Measurements from ENCODE around the gene EME2.

Gene EME2

DNA sequence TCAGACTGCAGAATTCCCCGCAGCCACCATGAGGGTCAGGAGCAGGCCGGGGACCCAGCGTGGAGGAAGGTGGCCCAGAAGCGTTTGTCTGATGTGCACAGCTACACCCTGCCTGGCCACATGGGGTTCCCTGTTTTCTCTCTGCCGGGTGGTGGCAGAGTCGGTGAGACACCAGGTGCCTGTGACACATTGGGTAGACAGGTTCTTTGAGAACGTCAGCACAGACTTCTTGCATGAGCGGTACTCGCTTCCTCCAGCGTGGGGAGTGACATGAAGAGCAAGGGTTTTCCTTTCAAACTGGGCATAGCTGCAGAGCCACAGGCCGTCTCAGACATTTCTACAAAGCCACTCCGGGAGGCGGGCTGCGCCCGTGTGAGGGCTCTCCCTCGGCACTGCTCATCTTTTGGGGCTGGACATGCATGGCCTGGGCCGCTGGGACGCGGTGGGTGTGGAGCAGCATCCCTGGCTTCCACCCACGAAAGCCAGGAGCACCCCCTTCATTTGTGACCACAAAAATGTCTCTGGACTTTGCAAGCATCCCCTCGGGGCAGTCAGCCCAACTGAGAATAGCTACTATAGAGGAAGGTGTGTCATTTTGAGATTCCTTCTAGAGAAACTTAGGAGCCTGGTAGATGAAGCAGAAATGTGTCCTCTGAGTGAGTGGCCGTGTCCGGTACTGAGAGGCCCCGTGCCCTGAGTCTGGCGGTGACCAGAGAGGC, 27.3 kb upstream of the EME2 start:
- no peak for DNase-seq (ENCODE audit: low read depth in 1 of 2, low spot score in 1 of 2)

DNA sequence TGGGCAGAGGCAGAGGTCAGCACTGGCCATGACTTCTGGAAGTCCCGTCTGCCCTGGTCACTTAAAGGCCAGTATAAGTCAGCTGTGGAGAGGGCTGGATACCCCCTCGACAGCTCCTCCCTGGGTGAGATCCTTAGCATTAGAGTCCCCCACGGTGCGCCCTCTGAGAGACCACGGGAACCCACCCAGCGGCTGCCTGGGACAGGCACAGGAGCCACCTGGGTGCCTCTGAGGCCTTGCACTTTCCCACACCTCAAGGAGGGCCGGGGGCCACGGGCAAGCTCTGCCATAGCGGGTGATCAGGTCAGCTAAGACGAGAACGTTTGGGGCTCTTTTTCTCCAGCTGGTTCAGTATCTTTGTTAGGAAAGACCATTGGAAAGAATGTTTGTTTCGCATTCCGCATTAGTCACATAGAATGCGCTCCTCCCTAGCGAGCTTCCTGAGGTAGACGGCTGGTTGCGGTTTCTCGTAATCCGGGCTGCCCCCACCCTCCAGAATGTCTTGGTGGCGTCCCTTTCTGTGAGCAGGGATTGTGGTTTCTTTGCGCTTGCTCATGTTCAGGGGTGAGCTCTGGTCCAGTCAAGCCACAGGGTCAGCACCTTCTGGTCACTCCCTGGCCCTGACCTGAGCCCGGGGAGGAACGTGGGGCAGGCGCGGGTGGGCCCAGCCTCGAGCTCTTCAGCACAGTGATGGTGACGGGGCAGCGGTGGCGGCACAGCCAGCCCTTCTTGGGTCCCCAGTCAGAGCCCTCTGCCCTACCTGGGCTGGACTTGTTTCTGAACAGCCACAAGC, 26.5 kb upstream of the EME2 start:
- no peak for DNase-seq (ENCODE audit: low read depth in 1 of 2, low spot score in 1 of 2)

DNA sequence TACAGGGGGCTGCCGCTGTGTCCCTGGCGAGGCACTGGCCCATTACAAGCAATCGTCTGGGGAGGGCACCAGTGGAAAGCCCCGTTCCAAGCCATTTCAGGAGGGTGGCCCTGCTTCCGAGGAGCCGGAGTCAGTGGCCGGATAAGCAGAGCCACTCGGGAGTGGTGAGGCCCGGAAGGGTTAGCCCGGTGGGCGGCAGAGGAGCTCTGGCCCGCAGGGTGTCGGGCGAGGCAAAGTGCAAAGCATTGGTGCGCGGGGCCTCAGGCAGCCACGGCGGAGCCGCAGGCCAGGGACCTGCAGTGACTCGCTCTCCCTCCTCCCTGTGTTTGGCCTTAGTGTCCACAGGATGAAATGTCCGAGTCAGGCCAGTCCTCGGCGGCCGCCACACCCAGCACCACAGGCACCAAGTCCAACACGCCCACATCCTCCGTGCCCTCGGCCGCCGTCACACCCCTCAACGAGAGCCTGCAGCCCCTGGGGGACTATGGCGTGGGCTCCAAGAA, 25.9 kb upstream of the EME2 start:
- no peak for DNase-seq (ENCODE audit: low read depth in 1 of 2, low spot score in 1 of 2)

DNA sequence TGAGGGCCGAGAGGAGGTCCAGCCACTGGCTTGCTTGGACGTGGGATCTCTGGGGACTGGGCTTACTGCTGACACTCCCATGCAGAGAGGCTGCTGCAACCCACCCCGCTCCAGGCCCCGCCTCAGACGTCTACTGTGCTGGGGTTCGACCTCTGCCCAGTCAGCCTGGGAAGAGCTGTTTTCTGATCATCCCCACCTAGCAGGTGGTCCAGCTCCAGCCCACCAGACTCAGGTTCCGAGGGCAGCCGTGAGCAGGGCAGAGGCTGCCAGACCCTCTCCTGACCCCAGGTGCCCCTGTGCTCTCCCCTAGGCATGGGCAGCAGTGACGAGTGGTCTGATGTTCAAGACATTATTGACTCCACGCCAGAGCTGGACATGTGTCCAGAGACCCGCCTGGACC, 24.7 kb upstream of the EME2 start:
- no peak for DNase-seq (ENCODE audit: low read depth in 1 of 2, low spot score in 1 of 2)

DNA sequence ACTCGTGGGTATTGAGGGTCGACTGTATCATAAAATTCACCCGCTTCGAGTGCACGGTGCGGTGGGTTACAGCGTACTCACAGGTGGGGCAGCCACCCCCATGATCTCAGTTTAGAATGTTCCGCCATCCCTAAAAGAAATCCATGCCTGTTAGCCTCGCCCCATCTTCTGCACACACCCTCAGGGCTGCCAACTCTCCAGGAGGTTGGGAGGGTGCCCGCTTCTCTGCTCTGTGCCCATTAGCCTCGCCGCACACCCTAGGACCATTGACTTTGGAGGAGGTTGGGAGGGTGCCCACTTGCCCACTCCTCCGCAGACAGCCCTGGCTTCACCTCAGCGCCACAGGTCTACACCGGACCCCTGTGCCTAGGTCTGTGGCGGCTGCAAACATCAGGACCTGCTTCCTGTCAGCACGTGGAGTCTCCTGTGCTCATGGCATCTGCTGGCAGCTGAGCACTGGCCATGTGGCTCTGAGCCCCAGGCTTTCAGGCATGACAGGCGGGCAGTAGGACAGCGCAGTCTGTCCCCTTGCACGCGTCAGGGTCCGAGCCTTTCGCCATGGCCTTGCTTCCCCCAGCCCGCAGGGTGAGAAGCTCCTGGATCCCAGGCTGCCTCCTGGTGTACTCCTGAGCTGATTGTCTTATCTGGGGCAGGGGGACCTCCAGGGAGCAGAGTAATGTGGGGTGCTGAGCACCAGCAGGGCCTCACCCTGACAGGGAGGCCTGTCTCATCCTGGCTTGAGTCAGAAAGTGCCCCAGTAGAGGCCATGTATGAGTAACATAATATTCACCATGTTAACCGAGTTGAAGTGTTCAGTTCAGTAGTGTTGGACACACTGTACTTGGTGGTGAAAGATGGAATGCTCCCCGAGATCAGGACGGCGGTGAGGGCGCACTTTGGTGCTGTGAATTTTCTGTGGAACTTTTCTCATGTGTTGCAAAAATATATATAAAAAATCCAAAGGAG, 23.2 kb upstream of the EME2 start:
- DNase-seq (ENCODE audit: low read depth in 1 of 2, low spot score in 1 of 2): no peak

DNA sequence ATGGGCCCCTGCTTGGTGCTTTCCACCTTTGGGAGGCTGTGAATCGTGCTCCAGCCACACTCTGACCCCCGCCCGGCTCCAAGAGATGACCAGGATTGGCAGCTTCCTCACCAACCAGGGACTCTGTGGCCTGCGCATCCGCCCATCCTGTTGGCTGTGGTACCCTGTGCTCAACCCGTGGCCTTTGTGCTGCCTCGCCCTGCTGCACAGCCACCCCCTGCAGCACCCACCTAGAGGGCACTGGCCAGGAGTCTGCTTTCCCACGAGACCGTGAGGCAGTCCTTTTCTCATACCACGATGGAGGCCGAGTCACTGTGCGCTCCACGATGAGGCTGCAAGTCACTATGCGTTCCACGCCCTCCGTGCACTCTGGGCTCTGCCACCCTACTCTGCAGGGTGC, 20.7 kb upstream of the EME2 start:
- DNase-seq (ENCODE audit: low read depth in 1 of 2, low spot score in 1 of 2): no peak

DNA sequence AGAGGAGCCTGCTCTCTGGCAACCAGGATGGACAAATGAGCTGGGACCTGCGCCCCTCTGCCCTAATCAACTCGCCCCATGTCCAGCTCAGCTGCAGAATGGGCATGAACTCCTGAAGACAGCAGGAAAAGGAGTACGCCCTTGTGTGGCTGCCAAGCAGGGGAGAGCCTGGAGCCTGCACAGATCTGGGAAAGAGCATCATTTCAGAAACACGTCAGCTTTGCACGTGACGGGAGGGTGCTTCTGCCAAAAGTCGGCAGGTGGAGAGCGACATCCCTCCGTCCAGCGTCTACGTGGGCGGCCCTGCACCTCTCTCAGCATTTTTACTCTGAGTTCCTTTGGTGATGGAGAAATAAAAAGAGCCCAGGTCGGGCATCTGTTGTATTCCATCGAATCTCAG, 19.8 kb upstream of the EME2 start:
- no peak for DNase-seq (ENCODE audit: low read depth in 1 of 2, low spot score in 1 of 2)

DNA sequence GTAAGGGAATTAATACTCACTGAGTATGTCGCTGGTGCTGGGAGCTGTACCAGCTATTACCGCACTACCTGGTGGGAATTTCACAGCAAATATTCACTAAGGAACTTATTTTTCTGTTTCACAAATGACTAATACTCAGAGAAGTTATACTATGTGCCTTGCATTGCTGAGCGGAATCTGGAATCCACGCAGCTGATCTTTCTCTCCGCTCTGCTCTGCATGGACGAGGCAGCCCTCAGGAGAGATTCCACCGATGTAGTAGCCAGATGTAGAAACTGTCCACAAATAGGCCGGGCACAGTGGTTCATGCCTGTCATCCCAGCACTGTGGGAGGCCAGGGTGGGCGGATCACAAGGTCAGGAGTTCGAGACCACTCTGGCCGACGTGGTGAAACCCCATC, 18.4 kb upstream of the EME2 start:
- no peak for DNase-seq (ENCODE audit: low read depth in 1 of 2, low spot score in 1 of 2)

DNA sequence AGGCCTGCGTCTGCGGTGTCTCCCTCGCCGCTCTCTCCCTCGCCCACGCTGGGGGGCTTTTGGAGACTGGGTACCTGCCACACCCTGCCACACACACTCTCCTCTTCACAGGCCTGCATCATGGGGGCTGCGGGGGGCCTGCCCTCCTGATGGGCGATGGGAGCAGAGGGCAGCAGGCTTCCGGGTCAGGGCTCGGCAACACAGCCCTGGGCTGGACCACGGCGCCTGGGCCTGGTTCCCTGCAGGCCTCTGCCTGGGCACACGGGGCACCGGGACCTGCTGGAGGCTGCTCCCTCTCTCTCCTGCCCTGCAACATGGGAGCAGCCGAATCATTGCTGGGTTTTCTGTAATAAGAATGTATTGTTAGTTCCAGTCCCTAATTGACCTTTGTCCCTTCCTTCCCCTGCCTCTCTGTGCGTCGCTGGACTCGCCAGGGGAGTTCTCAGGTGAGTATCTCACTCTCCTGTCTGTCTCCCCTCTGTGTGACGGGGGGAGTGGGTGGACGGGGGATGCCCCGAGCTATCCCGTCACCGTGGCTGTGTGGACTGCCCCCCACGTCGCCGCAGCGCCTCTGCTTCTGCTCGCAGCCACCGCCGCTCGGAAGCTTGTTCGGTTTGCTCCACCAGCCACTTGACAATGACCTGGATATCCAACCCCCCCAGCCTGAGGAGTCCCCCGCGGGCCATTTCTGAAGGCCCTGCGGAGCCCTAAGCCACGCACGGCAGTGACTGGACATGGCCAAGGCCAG, 14.7 kb upstream of the EME2 start:
- no peak for DNase-seq (ENCODE audit: low read depth in 1 of 2, low spot score in 1 of 2)

DNA sequence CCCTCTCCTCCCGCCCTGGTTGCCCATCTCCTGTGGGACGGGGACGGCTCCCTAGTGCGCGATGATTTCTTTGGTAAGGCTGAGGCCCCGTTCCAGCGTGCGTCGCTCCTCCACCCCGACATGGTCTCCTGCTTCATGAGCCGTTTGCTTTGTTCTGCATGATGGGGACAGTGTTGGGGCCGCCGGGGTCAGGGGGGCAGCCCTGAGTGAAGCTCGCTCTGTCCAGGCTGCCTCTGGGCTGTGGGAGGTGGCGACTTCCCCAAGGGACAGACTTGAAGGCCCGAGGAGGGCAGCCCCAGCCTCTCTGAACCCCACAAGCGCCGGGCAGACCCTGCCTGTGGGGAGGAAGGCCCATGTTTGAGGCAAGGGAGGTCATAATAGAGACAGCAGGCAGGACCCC, 13.7 kb upstream of the EME2 start:
- DNase-seq (ENCODE audit: low read depth in 1 of 2, low spot score in 1 of 2): no peak

DNA sequence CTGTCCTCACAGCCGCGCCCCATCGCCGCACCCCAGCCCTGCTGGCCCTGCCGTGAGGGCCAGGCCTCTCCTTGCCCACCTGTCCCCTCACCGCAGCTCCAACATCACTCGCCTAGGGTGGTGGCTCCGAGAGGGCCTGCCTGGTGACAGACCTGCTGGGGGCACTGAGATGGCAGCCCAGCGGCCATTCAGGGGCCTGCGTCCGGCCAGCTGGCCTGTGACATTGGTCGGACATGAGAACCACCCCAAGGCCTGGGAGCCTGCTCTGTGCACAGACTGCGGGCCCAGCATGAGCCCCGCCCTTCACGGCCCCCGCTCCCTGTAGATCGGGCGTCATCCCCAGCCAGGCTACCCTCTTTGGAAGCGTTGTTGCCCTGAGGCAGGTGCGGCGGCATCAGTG, 13.1 kb upstream of the EME2 start:
- no peak for DNase-seq (ENCODE audit: low read depth in 1 of 2, low spot score in 1 of 2)

DNA sequence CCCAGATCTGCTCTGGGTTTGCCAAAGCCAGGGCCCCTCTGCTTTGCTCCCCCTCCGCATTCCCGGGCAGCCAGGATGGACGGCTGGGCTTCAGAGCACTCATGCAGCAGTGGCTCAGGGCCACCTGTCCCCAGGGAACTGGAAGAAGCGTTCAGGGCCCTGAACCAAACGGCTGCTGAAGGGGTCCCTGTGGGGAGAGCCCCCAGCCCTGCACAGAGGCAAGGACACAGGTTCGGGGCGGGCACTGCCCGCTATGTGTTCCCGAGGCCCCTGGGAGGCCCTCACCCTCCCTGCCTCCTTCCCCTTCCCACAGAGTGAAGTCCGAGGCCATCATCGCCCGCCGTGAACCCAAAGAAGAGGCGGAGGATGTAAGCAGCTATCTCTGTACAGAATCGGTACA, 11.7 kb upstream of the EME2 start:
- DNase-seq (ENCODE audit: low read depth in 1 of 2, low spot score in 1 of 2): no peak

DNA sequence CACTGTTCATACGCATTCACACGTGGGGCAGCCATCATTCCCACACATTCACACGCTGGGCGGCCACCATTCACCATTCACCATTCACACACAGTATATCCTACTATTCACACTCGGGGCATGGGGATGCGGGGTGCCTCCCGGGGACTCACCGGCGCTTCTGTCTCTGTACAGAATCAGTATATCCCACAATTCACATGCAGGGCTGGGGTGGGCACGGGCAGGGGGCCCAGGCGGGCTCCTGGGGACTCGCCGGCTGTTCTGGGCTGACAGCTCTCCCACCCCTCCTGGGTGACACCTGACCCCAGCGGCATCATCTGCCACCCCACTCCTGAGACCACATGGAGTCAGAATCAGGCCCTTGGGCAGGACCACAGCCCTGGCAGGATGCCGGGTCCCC, 10.9 kb upstream of the EME2 start:
- DNase-seq (ENCODE audit: low read depth in 1 of 2, low spot score in 1 of 2): no peak

DNA sequence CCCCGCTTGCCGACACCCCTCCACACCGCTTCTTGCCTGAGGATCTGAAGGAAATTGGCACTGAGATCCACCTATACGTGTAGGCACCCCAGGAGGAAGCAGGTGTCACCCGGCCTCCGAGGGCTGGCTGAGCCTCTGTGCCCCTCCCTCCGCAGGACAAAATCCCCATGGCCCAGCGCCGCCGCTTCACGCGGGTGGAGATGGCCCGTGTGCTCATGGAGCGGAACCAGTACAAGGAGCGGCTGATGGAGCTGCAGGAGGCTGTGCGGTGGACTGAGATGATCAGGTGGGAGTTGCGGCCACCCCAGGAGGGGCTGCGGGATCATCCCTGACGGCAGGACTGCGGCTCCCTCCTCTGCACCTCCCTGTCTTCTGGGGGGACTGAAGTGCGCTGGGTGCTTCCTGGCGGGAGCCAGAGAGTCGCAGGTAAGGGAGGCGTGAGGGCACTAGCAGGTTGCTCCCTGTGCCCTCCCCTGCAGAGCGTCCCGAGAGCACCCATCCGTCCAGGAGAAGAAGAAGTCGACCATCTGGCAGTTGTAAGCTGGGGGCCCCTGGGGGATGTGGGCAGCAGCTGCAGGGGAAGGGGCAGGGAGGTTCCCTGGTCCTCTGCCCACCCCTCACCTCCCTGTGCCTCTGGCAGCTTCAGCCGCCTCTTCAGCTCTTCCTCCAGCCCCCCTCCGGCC, 10.3 kb upstream of the EME2 start:
- DNase-seq (ENCODE audit: low read depth in 1 of 2, low spot score in 1 of 2): no peak

DNA sequence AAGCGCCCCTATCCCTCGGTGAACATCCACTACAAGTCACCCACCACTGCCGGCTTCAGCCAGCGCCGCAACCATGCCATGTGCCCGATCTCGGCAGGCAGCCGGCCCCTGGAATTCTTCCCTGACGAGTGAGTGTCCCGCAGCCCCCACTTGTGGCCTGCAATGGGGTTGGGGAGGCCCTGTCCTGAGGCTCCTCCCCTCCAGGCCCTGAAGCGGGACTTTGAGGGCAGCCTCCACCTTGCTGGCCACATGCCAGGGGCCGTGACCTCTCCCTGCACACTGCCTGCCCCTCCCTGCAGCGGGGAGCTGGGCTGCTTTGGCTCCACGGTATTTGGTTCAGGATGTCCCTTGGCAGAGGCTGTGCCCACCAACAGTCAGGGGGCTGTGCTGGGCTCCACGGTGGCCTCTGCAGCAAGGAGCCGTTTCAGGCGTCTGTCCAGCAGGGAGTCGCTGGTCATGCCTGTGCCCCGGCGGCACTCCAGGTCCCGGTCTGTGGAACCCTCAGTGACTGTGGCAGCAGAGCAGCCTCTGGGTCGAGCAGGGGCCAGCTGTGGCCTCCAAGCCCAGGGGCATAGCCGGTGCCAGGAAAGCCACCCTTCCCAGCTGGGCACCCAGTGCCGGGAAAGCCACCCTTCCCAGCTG, 9.6 kb upstream of the EME2 start:
- DNase-seq (ENCODE audit: low read depth in 1 of 2, low spot score in 1 of 2): no peak

DNA sequence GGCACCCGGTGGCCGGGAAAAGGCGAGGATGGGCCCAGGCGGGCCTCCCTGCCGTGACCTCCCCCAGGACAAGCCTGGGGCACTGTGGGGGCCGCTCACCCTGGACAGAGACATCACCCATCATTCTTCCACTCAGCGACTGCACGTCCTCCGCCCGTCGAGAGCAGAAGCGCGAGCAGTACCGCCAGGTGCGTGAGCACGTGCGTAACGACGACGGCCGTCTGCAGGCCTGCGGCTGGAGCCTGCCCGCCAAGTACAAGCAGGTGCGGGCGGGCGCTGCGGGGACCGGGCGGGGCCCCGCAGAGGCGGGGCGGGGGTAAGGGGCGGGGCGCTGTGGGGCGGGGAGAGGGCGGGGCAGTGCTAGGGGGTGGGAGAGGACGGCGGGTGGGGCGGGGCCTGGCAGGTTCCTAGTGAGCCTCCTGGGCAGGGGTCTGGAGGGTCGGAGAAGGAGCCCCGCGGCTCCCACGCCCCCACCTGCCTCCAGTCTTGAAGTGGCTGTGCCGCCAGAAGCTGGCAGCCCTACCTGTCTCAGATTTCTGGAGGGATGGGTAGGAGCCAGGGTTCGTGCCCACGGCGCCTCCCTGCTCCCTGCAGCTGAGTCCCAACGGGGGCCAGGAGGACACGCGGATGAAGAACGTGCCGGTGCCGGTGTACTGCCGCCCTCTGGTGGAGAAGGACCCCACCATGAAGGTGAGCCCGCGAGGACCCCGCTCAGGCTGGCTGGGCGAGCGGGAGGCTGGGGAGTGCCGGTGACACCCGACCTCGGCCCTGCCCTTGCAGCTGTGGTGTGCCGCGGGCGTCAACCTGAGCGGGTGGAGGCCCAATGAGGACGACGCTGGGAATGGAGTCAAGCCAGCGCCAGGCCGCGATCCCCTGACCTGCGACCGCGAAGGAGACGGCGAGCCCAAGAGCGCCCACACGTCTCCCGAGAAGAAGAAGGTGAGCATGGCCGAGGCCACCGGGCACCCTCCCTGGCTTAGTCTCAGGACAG, 8.8 kb upstream of the EME2 start:
- DNase-seq (ENCODE audit: low read depth in 1 of 2, low spot score in 1 of 2): no peak

DNA sequence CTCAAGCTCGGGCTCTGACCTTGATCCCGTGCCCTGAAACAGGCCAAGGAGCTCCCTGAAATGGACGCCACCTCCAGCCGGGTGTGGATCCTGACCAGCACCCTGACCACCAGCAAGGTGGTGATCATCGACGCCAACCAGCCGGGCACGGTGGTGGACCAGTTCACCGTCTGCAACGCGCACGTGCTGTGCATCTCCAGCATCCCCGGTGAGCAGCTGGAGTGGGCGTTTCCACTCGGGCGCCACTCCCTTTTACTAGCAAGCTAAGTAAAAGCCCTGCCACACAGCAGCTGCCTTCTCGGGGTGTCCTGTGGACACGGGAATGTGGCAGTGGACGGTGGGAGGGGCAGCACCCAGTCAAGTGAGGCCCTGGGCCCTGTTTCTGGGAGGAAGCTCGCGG, 7.6 kb upstream of the EME2 start:
- no peak for DNase-seq (ENCODE audit: low read depth in 1 of 2, low spot score in 1 of 2)

DNA sequence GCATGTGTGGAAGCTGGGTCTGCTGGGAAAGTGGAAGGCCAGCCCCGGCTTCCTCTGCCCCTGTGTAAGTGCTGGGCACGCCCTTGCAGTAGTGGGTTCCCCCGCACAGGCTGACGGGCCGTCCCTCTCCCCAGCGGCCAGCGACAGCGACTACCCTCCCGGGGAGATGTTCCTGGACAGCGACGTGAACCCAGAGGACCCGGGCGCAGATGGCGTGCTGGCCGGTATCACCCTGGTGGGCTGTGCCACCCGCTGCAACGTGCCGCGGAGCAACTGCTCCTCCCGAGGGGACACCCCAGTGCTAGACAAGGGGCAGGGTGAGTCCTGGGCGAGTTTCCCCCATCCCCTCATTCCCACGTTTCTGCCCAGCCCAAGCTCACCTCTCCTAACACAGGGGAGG, 6.8 kb upstream of the EME2 start:
- no peak for DNase-seq (ENCODE audit: low read depth in 1 of 2, low spot score in 1 of 2)

DNA sequence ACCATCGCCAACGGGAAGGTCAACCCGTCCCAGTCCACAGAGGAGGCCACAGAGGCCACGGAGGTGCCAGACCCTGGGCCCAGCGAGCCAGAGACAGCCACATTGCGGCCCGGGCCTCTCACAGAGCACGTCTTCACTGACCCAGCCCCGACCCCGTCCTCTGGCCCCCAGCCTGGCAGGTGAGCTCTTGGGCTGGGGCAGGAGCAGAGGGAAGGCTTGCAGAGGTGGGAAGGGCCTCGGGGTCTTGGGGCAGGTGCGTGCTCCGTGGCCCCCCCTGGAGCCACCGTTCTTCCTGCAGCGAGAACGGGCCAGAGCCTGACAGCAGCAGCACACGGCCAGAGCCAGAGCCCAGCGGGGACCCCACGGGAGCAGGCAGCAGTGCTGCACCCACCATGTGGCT, 6.4 kb upstream of the EME2 start:
- DNase-seq (ENCODE audit: low read depth in 1 of 2, low spot score in 1 of 2): no peak
